Stimulated activated CD8-positive, alpha-beta memory T cell treated with anti-CD3 and anti-CD28 coated beads, Interleukin-12 subunit alpha, Interleukin-12 subunit beta, amount 100 ng/mL, for 24 hours (primary cell): ENCODE data around the gene CNTN4.

Experiments
- DNase-seq: peaks from one replicate; pipeline ENCODE4 v3.0.0-alpha.2; 2020; ENCODE audit errors: extremely low read depth

The CNTN4 gene

GRCh38 chr3:3031326-3031725, 932.7 kb downstream of the CNTN4 start:
- no peak for DNase-seq

- DNase-seq, result no peak
Observed at GRCh38 chr3:3037156-3037555, 938.5 kb downstream of the CNTN4 start.

- no peak for DNase-seq
Observed at GRCh38 chr3:3038201-3038991, 939.7 kb downstream of the CNTN4 start.

GRCh38 chr3:3053974-3054373, 955.3 kb downstream of the CNTN4 start:
- no peak for DNase-seq

- no peak for DNase-seq
Observed at GRCh38 chr3:3059645-3060044, 961.0 kb downstream of the CNTN4 start.

GRCh38 chr3:3064297-3064696, 965.6 kb downstream of the CNTN4 start:
- no peak for DNase-seq

GRCh38 chr3:3065876-3066275, 967.2 kb downstream of the CNTN4 start:
- DNase-seq, result no peak

- no peak for DNase-seq
Observed at GRCh38 chr3:3066378-3066777, 967.7 kb downstream of the CNTN4 start.

GRCh38 chr3:3066910-3067309, 968.2 kb downstream of the CNTN4 start:
- no peak for DNase-seq

- DNase-seq, result no peak
Observed at GRCh38 chr3:3068358-3068881, 969.8 kb downstream of the CNTN4 start.

GRCh38 chr3:3069723-3070122, 971.1 kb downstream of the CNTN4 start:
- DNase-seq, result no peak

- no peak for DNase-seq
Observed at GRCh38 chr3:3071136-3071535, 972.5 kb downstream of the CNTN4 start.

- DNase-seq, result no peak
Observed at GRCh38 chr3:3074551-3075257, 976.0 kb downstream of the CNTN4 start.

- no peak for DNase-seq
Observed at GRCh38 chr3:3080309-3080708, 981.6 kb downstream of the CNTN4 start.

- no peak for DNase-seq
Observed at GRCh38 chr3:3081381-3082233, 982.9 kb downstream of the CNTN4 start.

GRCh38 chr3:3082234-3082924, 983.7 kb downstream of the CNTN4 start:
- no peak for DNase-seq

- DNase-seq, result no peak
Observed at GRCh38 chr3:3084890-3085289, 986.2 kb downstream of the CNTN4 start.

- DNase-seq, result no peak
Observed at GRCh38 chr3:3085782-3086181, 987.1 kb downstream of the CNTN4 start.

- DNase-seq, result no peak
Observed at GRCh38 chr3:3086239-3086638, 987.6 kb downstream of the CNTN4 start.

- no peak for DNase-seq
Observed at GRCh38 chr3:3087279-3087678, 988.6 kb downstream of the CNTN4 start.

- DNase-seq, result no peak
Observed at GRCh38 chr3:3087716-3088465, 989.2 kb downstream of the CNTN4 start.
